ENCODE data around the gene COL5A1. TPM values are rescaled to one million over a fixed set of nuclear protein-coding genes. Genes with fewer than 3 reads are reported as not detected.

The COL5A1 gene
- total RNA-seq, 4 donors from 2014 or later, result 13.3 to 55.0 (median 27.0) TPM

DNA sequence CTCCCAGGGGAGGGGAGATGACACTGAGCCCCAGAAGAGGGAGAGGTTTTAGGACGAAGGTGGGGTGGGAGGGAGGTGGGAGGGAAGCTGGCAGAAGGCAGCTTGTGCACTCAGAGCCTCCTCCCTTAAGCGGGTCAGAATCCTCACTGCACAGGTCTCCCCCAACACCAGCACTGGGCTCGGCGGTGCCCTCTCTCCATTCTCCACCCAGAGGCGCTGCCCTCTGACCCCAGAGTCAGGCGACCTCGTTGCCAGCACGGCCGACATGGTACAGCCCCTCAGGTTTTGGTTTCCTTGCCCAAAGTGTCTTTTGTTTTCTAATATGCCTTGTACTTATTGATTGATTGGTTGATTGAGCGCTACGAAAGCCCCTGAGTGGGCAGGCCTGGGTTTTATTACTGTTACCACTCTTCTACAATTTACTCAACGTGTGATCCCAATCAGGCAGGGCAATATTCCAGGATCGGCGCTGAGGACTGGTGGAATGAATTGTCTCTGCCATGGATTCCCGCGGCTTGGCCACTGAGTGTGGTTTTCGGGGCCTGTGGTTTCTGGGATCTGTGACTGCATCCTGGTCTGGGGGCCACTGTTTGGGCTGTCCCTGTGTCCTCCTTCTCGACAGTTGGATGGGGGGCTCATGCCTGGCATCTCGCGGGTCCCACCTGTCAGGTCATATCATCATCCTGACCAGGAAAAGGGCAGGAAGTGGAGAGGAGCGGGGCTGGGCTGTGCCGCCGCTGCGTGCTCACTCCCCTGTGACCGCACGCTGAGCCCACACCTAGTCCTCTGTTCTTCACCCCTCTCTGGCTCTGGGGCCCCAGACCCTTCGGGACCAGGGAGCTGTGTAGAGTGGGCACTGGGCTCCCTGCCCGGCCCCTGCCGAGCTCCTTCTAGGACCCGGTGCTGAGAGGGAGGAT is 229.4 kb downstream of the COL5A1 start:
- DNase-seq (ENCODE audit: low spot score), result no peak
- no peak for ATAC-seq (ENCODE audit: low FRiP score)
- TF ChIP-seq, protein P1, sequence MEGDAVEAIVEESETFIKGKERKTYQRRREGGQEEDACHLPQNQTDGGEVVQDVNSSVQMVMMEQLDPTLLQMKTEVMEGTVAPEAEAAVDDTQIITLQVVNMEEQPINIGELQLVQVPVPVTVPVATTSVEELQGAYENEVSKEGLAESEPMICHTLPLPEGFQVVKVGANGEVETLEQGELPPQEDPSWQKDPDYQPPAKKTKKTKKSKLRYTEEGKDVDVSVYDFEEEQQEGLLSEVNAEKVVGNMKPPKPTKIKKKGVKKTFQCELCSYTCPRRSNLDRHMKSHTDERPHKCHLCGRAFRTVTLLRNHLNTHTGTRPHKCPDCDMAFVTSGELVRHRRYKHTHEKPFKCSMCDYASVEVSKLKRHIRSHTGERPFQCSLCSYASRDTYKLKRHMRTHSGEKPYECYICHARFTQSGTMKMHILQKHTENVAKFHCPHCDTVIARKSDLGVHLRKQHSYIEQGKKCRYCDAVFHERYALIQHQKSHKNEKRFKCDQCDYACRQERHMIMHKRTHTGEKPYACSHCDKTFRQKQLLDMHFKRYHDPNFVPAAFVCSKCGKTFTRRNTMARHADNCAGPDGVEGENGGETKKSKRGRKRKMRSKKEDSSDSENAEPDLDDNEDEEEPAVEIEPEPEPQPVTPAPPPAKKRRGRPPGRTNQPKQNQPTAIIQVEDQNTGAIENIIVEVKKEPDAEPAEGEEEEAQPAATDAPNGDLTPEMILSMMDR (IDR thresholded peaks at IDR 0.05), result no peak

GRCh38 chr9:134871697-134872340 is 230.2 kb downstream of the COL5A1 start:
- TF ChIP-seq, protein P1 (IDR thresholded peaks at IDR 0.05), result no peak
- ATAC-seq (ENCODE audit: low FRiP score), result no peak

DNA sequence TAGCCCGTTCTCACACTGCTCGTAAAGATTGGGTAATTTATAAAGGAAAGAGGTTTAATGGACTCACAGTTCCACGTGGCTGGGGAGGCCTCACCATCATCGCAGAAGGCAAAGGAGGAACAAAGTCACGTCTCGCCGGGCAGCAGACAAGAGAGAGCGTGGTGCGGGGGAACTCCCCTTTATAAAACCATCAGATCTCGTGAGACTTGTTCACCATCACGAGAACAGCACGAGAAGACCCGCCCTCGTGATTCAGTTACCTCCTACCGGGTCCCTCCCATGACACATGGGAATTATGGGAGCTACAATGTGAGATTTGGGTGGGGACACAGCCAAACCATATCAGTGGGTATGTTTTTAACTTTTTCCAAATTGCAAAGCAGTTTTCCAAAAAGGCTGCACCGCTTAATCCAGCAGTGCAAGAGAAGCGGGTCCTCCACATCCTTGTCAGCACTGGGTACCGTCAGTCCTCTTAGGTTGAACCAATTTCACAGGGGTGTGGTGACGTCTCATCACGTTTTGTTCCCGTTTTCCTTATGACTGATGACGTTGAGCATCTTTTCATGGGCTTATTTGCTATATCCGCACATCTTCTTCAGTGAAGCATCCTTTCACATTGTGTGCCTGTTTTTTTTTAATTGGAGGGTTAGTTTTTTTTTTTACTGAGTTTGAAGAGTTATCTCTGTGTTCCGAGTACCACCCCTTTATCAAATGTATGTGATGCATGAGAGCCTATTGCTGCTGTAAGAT is 231.1 kb downstream of the COL5A1 start:
- DNase-seq (ENCODE audit: low spot score) (no peak), ATAC-seq (ENCODE audit: low FRiP score) (no peak)
- TF ChIP-seq, protein P1 (IDR thresholded peaks at IDR 0.05), result no peak

More at GRCh38 chr9:134871697-134872340, 230.2 kb downstream of the COL5A1 start:
- no peak for DNase-seq (ENCODE audit: low spot score)

DNA sequence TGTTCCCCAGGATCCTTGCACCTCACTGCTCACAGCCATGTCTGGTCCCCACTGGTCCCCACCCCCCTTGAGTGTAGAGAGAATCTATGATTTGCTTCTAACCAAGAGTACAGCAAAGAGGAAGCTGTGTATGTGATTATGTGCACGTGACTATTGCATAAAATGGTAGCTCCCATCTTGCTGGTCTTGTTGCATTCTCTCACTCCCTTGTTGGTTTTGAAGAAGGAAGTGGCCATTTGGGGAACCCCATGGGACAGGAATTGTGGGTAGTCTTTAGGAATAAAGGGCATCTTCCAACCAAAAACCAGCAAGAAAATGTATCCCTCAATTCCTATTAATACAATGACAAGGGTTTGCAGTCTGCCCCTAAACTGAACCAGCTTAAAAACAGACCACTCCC is 233.8 kb downstream of the COL5A1 start:
- TF ChIP-seq, protein P1 (IDR thresholded peaks at IDR 0.05), result no peak
- no peak for DNase-seq (ENCODE audit: low spot score)
- no peak for ATAC-seq (ENCODE audit: low FRiP score)

GRCh38 chr9:134877541-134877940 is 235.9 kb downstream of the COL5A1 start:
- no peak for ATAC-seq (ENCODE audit: low FRiP score)
- TF ChIP-seq, protein P1 (IDR thresholded peaks at IDR 0.05), result no peak
- DNase-seq (ENCODE audit: low spot score), result no peak

- ATAC-seq (ENCODE audit: low FRiP score) (no peak), DNase-seq (ENCODE audit: low spot score) (no peak)
- TF ChIP-seq, protein P1 (IDR thresholded peaks at IDR 0.05), result no peak
Measured at GRCh38 chr9:134879664-134880483, 238.3 kb downstream of the COL5A1 start.
